Stomach (tissue), 9 donors: ENCODE results near the gene BTN2A1. TPM values are rescaled to one million over a fixed set of nuclear protein-coding genes. Genes with fewer than 3 reads are reported as not detected.

Experiments
- DNase-seq, 2 donors: peaks; one replicate each; pipeline versions ENCODE4 v3.0.0 to v3.0.0-alpha.2; 2013 to 2019
- H3K27ac ChIP-seq, 5 donors: fragments of 200-600 bp in 4 of 5; sonication (generic) in 4 of 5; one replicate each; pipeline ENCODE4 v1.5.1; 2013 to 2019; ENCODE audit warnings: mild to moderate bottlenecking in 1 of 5, moderate library complexity in 1 of 5
- H3K27me3 ChIP-seq, 3 donors: fragments of 200-600 bp; sonication (generic); one replicate each; pipeline ENCODE4 v1.5.1; 2017 to 2019; ENCODE audit warnings: mixed run types in 1 of 3
- H3K36me3 ChIP-seq, 4 donors: fragments of 200-600 bp; sonication (generic); 1 replicate in 3 of 4; 2 replicates in 1 of 4; pipeline ENCODE4 v1.5.1; 2016 to 2019
- H3K4me1 ChIP-seq, 4 donors: fragments of 200-600 bp; sonication (generic); one replicate each; pipeline ENCODE4 v1.5.1; 2016 to 2019
- H3K4me3 ChIP-seq, 4 donors: fragments of 200-600 bp; sonication (generic) in 3 of 4; one replicate each; pipeline ENCODE4 v1.5.1; 2016 to 2019; ENCODE audit warnings: mild to moderate bottlenecking in 1 of 4
- H3K9me3 ChIP-seq, 4 donors: fragments of 200-600 bp; sonication (generic); one replicate each; pipeline ENCODE4 v1.5.1; 2016 to 2019
- EP300 ChIP-seq: sonication (generic); formaldehyde crosslinking; IDR thresholded peaks from one replicate; pipeline ENCODE4 v1.6.1; 2017; ENCODE audit warnings: antibody characterized with exemption
- POLR2A ChIP-seq, 4 donors: fragments of 450-650 bp; IDR thresholded peaks; one replicate each; pipeline ENCODE4 v1.6.1; 2016; ENCODE audit warnings: antibody characterized with exemption in 4 of 4, control low read depth in 2 of 4, mild to moderate bottlenecking in 1 of 4, moderate library complexity in 1 of 4
- POLR2AphosphoS5 ChIP-seq, 3 donors: sonication (generic); formaldehyde crosslinking; IDR thresholded peaks; one replicate each; pipeline ENCODE4 v1.6.1; 2016; ENCODE audit warnings: antibody characterized with exemption in 3 of 3
- WGBS, 5 donors: extraction: QIAGEN DNeasy Blood & Tissue Kit in 3 of 5; methylation state at CpG; one replicate each; pipeline versions ENCODE4 v1.1.5 to v1.1.7; 2013 to 2018; 5-methylcytosine and 5-hydroxymethylcytosine counted together
- intact Hi-C: fragments of 100-400 bp; cut with DNase I; formaldehyde crosslinking; loops from one replicate; pipeline ENCODE4 v1.15.1; 2023; ENCODE audit warnings: low total_unique reads
- polyA plus RNA-seq, 3 donors: library from polyadenylated mRNA; stranded (reverse); fragments of 200-250 nt; gene quantifications; one replicate each; pipeline ENCODE4 v1.2.3, GENCODE V29; 2013
- total RNA-seq, 5 donors: library from RNA; depleted of rRNA; stranded (reverse); fragments of >200 nt; gene quantifications; one replicate each; pipeline versions ENCODE4 v1.1.0 to v1.2.3, GENCODE V29; 2014 to 2016
- TF ChIP-seq, protein P1 (sequence below), 7 experiments: fragments of 450-650 bp in 4 of 7; fragments of 200-600 bp in 3 of 7; sonication (generic) in 3 of 7; IDR thresholded peaks; one replicate each; pipeline ENCODE4 v1.5.1; 2016 to 2019; ENCODE audit warnings: antibody characterized with exemption in 7 of 7, control low read depth in 2 of 7, mild to moderate bottlenecking in 1 of 7
- donor health status: healthy with polysubstance abuse.
- donor health status: Bipolar disorder and iron deficiency.
- donor health status: healthy.

BTN2A1 gene
- total and polyA plus RNA-seq, 8 donors, result 2.9 to 16.9 (median 10.7) TPM

DNA sequence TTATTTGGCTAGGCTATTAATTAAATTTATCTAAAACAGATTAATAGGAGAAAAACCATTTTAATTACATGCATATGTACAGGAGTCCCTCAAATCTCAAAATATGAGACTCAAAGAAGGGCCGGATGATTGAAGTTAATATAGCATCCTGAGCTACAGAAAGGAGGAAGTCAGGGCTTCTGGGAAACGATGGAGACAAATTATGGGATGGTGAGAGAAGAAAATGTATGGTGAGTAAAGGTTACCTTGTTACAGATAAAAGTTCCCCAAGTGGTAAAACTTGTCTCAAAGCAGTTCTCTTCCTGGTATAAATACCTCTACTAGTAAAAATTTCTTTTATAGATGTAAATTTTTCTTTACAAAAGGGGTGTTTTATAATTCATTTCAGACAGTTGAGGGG is 26.4 kb downstream of the BTN2A1 start:
- Histone ChIP-seq H3K9me3 (peaks cover 0 to 8% (median 2%) of the 10 kb centered on the region in 4 donors), H3K27me3 (no peaks in the 10 kb centered on the region), H3K4me1 (no peaks in the 10 kb centered on the region), H3K27ac (no peak overlapping the region), H3K36me3 (no peaks in the 10 kb centered on the region), H3K4me3 (no peak overlapping the region)
- no peak for DNase-seq
- WGBS, 5 donors, result 58 to 66% (median 62%) methylated on average over 2 of the region's 2 CpGs
- TF ChIP-seq, protein P1, sequence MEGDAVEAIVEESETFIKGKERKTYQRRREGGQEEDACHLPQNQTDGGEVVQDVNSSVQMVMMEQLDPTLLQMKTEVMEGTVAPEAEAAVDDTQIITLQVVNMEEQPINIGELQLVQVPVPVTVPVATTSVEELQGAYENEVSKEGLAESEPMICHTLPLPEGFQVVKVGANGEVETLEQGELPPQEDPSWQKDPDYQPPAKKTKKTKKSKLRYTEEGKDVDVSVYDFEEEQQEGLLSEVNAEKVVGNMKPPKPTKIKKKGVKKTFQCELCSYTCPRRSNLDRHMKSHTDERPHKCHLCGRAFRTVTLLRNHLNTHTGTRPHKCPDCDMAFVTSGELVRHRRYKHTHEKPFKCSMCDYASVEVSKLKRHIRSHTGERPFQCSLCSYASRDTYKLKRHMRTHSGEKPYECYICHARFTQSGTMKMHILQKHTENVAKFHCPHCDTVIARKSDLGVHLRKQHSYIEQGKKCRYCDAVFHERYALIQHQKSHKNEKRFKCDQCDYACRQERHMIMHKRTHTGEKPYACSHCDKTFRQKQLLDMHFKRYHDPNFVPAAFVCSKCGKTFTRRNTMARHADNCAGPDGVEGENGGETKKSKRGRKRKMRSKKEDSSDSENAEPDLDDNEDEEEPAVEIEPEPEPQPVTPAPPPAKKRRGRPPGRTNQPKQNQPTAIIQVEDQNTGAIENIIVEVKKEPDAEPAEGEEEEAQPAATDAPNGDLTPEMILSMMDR (IDR thresholded peaks at IDR 0.05), result no peak
- TF ChIP-seq EP300 (no peak), POLR2A (IDR thresholded peaks at IDR 0.05) (no peak), POLR2AphosphoS5 (IDR thresholded peaks at IDR 0.05) (no peak)
- intact Hi-C loops, result no loop called here

DNA sequence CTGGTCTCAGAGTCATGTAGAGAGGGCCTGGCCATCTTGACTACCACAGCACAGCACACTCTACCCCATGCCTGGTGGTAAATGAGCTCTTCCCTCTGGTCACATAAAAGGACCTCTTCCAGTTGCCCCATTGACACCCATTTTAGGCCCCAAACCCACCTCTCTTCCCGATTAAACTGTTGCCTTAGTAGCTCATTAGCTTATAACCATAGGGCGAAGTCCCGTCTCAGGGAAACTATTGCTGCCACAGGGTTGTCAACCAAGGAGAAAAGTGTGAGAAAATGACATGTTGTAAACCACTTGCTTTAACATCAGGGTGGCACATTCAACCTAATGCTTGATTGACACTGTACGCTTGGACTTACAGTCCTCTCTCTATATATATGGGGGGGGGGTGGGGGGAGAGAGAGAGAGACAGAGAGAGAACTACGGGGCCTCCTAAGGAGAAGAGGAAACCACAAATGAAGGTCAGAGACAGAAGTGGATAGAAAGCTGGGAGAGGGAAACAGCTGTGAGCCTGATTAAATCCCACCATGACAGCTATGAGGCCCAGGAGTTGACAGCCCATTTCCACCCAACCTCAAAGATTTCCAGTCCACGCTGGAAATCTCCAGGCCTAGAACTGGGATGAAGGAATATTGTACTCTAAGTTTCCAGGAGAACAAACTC is 27.5 kb downstream of the BTN2A1 start:
- DNase-seq, result no peak
- 80 to 93% (median 81%) methylated on average over 6 of the region's 6 CpGs for WGBS, 5 donors
- intact Hi-C loops, result no loop called here
- no peak overlapping the region for H3K27ac ChIP-seq
- H3K9me3 ChIP-seq, result peaks cover 0 to 8% (median 2%) of the 10 kb centered on the region in 4 donors
- no peaks in the 10 kb centered on the region for H3K36me3 ChIP-seq
- H3K4me3 ChIP-seq, result no peak overlapping the region
- H3K4me1 ChIP-seq, result no peaks in the 10 kb centered on the region
- TF ChIP-seq POLR2A (IDR thresholded peaks at IDR 0.05) (no peak), POLR2AphosphoS5 (IDR thresholded peaks at IDR 0.05) (no peak), EP300 (no peak)
- TF ChIP-seq, protein P1 (IDR thresholded peaks at IDR 0.05), result no peak
- no peaks in the 10 kb centered on the region for H3K27me3 ChIP-seq

DNA sequence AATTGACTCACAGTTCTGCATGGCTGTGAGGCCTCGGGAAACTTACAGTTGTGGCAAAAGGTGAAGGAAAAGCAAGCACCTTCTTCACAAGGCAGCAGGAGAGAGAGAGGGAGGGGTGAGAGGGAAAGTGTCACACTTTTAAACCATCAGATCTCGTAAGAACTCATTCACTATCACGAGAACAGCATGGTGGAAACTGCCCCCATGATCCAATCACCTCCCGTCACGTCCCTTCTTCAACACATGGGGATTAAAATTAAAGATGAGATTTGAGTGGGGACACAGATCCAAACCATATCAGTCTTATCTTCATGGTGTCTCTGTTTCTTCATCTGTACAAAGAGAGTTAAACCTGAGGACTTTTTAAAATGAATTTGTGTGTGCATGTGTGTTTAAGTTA is 28.6 kb downstream of the BTN2A1 start:
- TF ChIP-seq, protein P1 (IDR thresholded peaks at IDR 0.05), result no peak
- TF ChIP-seq EP300 (no peak), POLR2AphosphoS5 (IDR thresholded peaks at IDR 0.05) (no peak), POLR2A (IDR thresholded peaks at IDR 0.05) (no peak)
- H3K9me3 ChIP-seq, result peaks cover 0 to 8% (median 2%) of the 10 kb centered on the region in 4 donors
- 76 to 88% (median 82%) methylated on average over 5 of the region's 5 CpGs for WGBS, 5 donors
- no peaks in the 10 kb centered on the region for H3K4me1 ChIP-seq
- H3K27ac ChIP-seq, result no peak overlapping the region
- H3K36me3 ChIP-seq, result no peaks in the 10 kb centered on the region
- no peak for DNase-seq
- intact Hi-C loops, result no loop called here
- H3K27me3 ChIP-seq, result no peaks in the 10 kb centered on the region
- H3K4me3 ChIP-seq, result no peak overlapping the region

DNA sequence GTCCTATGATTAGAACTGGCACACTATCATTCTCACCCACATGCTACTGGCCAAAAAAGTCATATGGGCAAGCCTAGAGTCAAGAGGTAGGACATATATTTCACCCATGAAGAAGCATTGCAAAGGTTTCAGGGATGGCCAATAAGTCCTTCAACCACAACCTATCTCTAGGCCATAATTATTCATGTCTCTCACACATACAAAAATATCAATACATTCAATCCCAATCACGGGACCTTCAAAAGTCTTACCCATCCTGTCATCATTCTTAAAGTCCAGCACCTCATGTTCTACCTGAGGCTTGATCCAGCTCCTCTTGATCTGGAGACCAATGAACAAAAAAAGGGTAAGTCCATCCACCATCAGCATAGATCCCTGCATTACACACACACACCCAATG is 29.7 kb downstream of the BTN2A1 start:
- Histone ChIP-seq H3K27me3 (no peaks in the 10 kb centered on the region), H3K4me1 (no peaks in the 10 kb centered on the region), H3K9me3 (peaks cover 0 to 8% (median 2%) of the 10 kb centered on the region in 4 donors), H3K27ac (no peak overlapping the region), H3K36me3 (no peaks in the 10 kb centered on the region), H3K4me3 (no peak overlapping the region)
- DNase-seq, result no peak
- intact Hi-C loops, result no loop called here
- 95 to 100% (median 96%) methylated on average over 1 of the region's 1 CpG for WGBS, 5 donors
- no peak for TF ChIP-seq EP300
- TF ChIP-seq POLR2AphosphoS5 (IDR thresholded peaks at IDR 0.05), result no peak
- TF ChIP-seq, protein P1 (IDR thresholded peaks at IDR 0.05), result no peak
- TF ChIP-seq POLR2A (IDR thresholded peaks at IDR 0.05), result no peak
